HEK293 (cell line): ENCODE measurements around the gene PRKCE.

Source experiments
- CTCF ChIA-PET: fragments of 350-600 bp; formaldehyde crosslinking; extraction: SDS; loops from one replicate; lab custom pipeline; 2021; ENCODE audit warnings: antibody characterized with exemption; lab: Yijun Ruan, JAX
- POLR2A ChIA-PET: fragments of 300-600 bp; formaldehyde crosslinking; extraction: SDS; loops from one replicate; lab custom pipeline; 2020; ENCODE audit warnings: antibody characterized with exemption, inconsistent platforms; lab: Yijun Ruan, JAX
- H3K27ac ChIP-seq: fragments of 200-500 bp; sonication (Bioruptor generic); 2 replicates; pipeline ENCODE4 v1.5.1; 2014; ENCODE audit warnings: low read depth, low read length, control low read depth, inconsistent platforms; ENCODE audit errors: extremely low read depth
- H3K36me3 ChIP-seq, 2 experiments: fragments of 200-500 bp in 1 of 2; sonication (Bioruptor generic) in 1 of 2; 1 replicate in 1 of 2; 2 replicates in 1 of 2; pipeline ENCODE4 v1.5.1; 2014 to 2017; ENCODE audit warnings: inconsistent platforms in 2 of 2, low read length in 2 of 2; ENCODE audit not compliant: control insufficient read depth in 2 of 2, insufficient read depth in 1 of 2
- H3K4me1 ChIP-seq: fragments of 200-500 bp; sonication (Bioruptor generic); 2 replicates; pipeline ENCODE4 v1.5.1; 2014; ENCODE audit warnings: mild to moderate bottlenecking, low read length, inconsistent platforms; ENCODE audit not compliant: control insufficient read depth, insufficient read depth
- H3K4me3 ChIP-seq: 2 replicates; pipeline ENCODE4 v1.5.1; 2011; ENCODE audit warnings: low read depth, mild to moderate bottlenecking, control low read depth, low read length, moderate library complexity
- H3K9me3 ChIP-seq: fragments of 200-500 bp; sonication (Bioruptor generic); 2 replicates; pipeline ENCODE4 v1.5.1; 2014; ENCODE audit warnings: low read depth, low read length, inconsistent platforms; ENCODE audit not compliant: control insufficient read depth, insufficient read depth
- EGR2 ChIP-seq: fragments of 450-650 bp; formaldehyde crosslinking; IDR thresholded peaks from 2 replicates; pipeline ENCODE4 v1.5.1; 2016; ENCODE audit warnings: low read depth, missing biosample characterization, missing genetic modification characterization
- GLI2 ChIP-seq: fragments of 450-650 bp; formaldehyde crosslinking; IDR thresholded peaks from 2 replicates; pipeline ENCODE4; 2017; ENCODE audit warnings: missing biosample characterization, missing genetic modification characterization, low read depth, borderline replicate concordance
- MEIS1 ChIP-seq: sonication (generic); formaldehyde crosslinking; IDR thresholded peaks from 2 replicates; pipeline ENCODE4 v1.8.1; 2022; ENCODE audit warnings: missing genetic modification reagents, mild to moderate bottlenecking, borderline replicate concordance
- SALL2 ChIP-seq: fragments of 450-650 bp; formaldehyde crosslinking; IDR thresholded peaks from 2 replicates; pipeline ENCODE4 v1.5.0; 2017; ENCODE audit warnings: missing biosample characterization, mild to moderate bottlenecking, missing genetic modification characterization, borderline replicate concordance
- TCF7L2 ChIP-seq: IDR thresholded peaks from 2 replicates; pipeline ENCODE4 v1.6.1; 2011; ENCODE audit warnings: low read depth, mild to moderate bottlenecking, inconsistent platforms, low read length, moderate library complexity, borderline replicate concordance
- YY1 ChIP-seq: fragments of 450-650 bp; formaldehyde crosslinking; IDR thresholded peaks from 2 replicates; pipeline ENCODE4 v1.5.1; 2018; ENCODE audit warnings: missing biosample characterization, missing genetic modification characterization
- ZBTB20 ChIP-seq: fragments of 450-650 bp; formaldehyde crosslinking; IDR thresholded peaks from 2 replicates; pipeline ENCODE4 v1.5.1; 2016; ENCODE audit warnings: missing biosample characterization, missing genetic modification characterization
- ZFP3 ChIP-seq: fragments of 450-650 bp; formaldehyde crosslinking; IDR thresholded peaks from 2 replicates; pipeline ENCODE4 v1.5.1; 2016; ENCODE audit warnings: low read depth, missing biosample characterization, missing genetic modification characterization
- ZNF10 ChIP-seq: fragments of 450-650 bp; formaldehyde crosslinking; IDR thresholded peaks from 2 replicates; pipeline ENCODE4 v1.5.1; 2017; ENCODE audit warnings: missing biosample characterization, missing genetic modification characterization
- ZNF138 ChIP-seq: fragments of 450-650 bp; formaldehyde crosslinking; IDR thresholded peaks from 2 replicates; pipeline ENCODE4 v1.5.1; 2016; ENCODE audit warnings: missing biosample characterization, missing genetic modification characterization, borderline replicate concordance
- ZNF155 ChIP-seq: fragments of 450-650 bp; formaldehyde crosslinking; IDR thresholded peaks from 2 replicates; pipeline ENCODE4 v1.5.1; 2016; ENCODE audit warnings: missing biosample characterization, missing genetic modification characterization
- ZNF157 ChIP-seq: fragments of 450-650 bp; formaldehyde crosslinking; IDR thresholded peaks from 2 replicates; pipeline ENCODE4 v1.5.1; 2016; ENCODE audit warnings: missing biosample characterization, missing genetic modification characterization
- ZNF221 ChIP-seq: fragments of 450-650 bp; formaldehyde crosslinking; IDR thresholded peaks from 2 replicates; pipeline ENCODE4 v1.5.1; 2017; ENCODE audit warnings: missing biosample characterization, missing genetic modification characterization, borderline replicate concordance
- ZNF292 ChIP-seq: fragments of 450-650 bp; formaldehyde crosslinking; IDR thresholded peaks from 2 replicates; pipeline ENCODE4 v1.5.1; 2016; ENCODE audit warnings: low read depth, missing biosample characterization, missing genetic modification characterization, borderline replicate concordance
- ZNF473 ChIP-seq: fragments of 450-650 bp; formaldehyde crosslinking; IDR thresholded peaks from 2 replicates; pipeline ENCODE4 v1.5.1; 2017; ENCODE audit warnings: missing biosample characterization, missing genetic modification characterization
- ZNF571 ChIP-seq: fragments of 450-650 bp; formaldehyde crosslinking; IDR thresholded peaks from 2 replicates; pipeline ENCODE4 v1.5.0; 2017; ENCODE audit warnings: missing biosample characterization, missing genetic modification characterization
- ZNF629 ChIP-seq: fragments of 450-650 bp; formaldehyde crosslinking; IDR thresholded peaks from 2 replicates; pipeline ENCODE4 v1.5.1; 2017; ENCODE audit warnings: missing biosample characterization, missing genetic modification characterization
- ZNF777 ChIP-seq: fragments of 450-650 bp; formaldehyde crosslinking; IDR thresholded peaks from 2 replicates; pipeline ENCODE4 v1.5.1; 2017; ENCODE audit warnings: missing biosample characterization, missing genetic modification characterization, borderline replicate concordance
- ZNF830 ChIP-seq: fragments of 450-650 bp; IDR thresholded peaks from 2 replicates; pipeline ENCODE4 v1.5.0; 2018; ENCODE audit warnings: missing biosample characterization, missing genetic modification characterization, low read depth, mild to moderate bottlenecking, moderate library complexity
- TF ChIP-seq, protein P1 (sequence below): IDR thresholded peaks from 2 replicates; pipeline ENCODE4 v1.6.1; 2011; ENCODE audit warnings: mild to moderate bottlenecking, low read depth, low read length, borderline replicate concordance
- TF ChIP-seq, protein P2 (sequence below): fragments of 450-650 bp; formaldehyde crosslinking; IDR thresholded peaks from 2 replicates; pipeline ENCODE4 v1.5.1; 2017; ENCODE audit warnings: missing biosample characterization, missing genetic modification characterization

The PRKCE gene

DNA sequence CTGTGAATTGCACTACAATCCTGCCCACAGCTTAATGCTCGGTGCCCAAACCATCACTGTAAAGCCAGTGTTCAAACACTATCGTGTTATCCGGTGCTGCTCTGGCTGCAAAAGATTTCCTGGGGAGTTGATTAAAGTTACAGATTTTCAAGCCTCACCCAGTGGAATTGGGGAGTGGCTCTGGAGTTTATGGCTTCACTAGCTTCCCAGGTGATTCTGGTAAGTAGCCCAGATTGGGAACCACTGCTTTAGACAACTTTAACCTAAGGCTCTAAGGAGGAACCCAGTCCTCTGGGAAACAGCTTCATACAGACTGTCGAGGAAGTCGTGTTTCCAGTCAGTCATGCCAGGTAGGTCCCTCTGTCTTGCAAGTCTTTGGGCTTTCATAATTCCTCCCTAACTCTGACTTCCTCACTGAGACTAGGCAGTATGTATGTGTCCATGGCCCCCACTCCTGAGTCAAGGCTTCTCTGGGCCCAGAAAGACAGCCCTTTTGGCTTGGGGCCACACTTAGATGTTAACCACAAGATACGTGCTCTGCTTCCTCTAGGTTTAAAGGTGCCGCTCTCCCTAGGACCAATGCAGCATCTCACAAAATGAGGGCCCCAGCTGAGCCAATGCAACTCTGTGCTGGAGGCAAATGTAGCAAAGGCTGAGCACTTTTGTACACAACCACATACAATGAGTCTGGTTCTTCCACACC, 299.7 kb downstream of the PRKCE start:
- no peak for TF ChIP-seq EGR2 (tag by site-specific recombination)
- TF ChIP-seq ZNF473: no peak
- no peak for TF ChIP-seq ZFP3
- TF ChIP-seq ZNF292: no peak
- TF ChIP-seq ZNF571 (tag by site-specific recombination): no peak
- TF ChIP-seq, protein P1, sequence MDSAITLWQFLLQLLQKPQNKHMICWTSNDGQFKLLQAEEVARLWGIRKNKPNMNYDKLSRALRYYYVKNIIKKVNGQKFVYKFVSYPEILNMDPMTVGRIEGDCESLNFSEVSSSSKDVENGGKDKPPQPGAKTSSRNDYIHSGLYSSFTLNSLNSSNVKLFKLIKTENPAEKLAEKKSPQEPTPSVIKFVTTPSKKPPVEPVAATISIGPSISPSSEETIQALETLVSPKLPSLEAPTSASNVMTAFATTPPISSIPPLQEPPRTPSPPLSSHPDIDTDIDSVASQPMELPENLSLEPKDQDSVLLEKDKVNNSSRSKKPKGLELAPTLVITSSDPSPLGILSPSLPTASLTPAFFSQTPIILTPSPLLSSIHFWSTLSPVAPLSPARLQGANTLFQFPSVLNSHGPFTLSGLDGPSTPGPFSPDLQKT: no peak
- TF ChIP-seq GLI2 (tag by site-specific recombination): no peak
- TF ChIP-seq ZBTB20: no peak
- no peak for TF ChIP-seq ZNF138
- TF ChIP-seq MEIS1 (CRISPR knock-in tag): no peak
- no peak for TF ChIP-seq ZNF777 (tag by site-specific recombination)
- TF ChIP-seq SALL2 (tag by site-specific recombination): no peak
- TF ChIP-seq ZNF221 (tag by site-specific recombination): no peak
- no peak for TF ChIP-seq ZNF629 (tag by site-specific recombination)
- TF ChIP-seq YY1 (tag by site-specific recombination): no peak
- TF ChIP-seq ZNF157: no peak
- TF ChIP-seq ZNF155 (tag by site-specific recombination): no peak
- no peak for TF ChIP-seq ZNF830 (tag by site-specific recombination)
- Histone ChIP-seq H3K27ac (no peak overlapping the region), H3K4me1 (peaks cover 15% of the 10 kb centered on the region), H3K9me3 (no peaks in the 10 kb centered on the region), H3K36me3 (no peaks in the 10 kb centered on the region), H3K4me3 (no peak overlapping the region)
- POLR2A ChIA-PET: no interaction called here
- CTCF ChIA-PET: no interaction called here

DNA sequence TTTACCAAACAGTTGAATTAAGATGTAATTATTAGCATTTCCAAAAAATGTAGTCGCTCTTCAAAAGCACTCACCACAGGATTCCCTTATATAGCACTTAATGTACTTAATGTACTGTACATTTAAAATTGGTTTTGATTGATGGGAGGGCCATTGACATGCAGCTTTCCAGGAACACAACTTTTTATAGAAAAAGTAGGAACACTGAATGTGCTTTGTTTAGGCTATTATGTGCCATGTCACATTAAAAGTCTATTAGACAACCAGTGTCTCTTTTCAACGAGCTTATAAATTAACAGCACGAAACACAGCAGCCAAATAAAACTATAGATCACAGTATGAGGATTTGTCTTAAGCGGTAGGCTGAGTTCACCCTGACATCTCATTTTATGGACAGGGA, 301.1 kb downstream of the PRKCE start:
- TF ChIP-seq TCF7L2 (no peak), ZNF10 (tag by site-specific recombination) (no peak)
- TF ChIP-seq, protein P2, sequence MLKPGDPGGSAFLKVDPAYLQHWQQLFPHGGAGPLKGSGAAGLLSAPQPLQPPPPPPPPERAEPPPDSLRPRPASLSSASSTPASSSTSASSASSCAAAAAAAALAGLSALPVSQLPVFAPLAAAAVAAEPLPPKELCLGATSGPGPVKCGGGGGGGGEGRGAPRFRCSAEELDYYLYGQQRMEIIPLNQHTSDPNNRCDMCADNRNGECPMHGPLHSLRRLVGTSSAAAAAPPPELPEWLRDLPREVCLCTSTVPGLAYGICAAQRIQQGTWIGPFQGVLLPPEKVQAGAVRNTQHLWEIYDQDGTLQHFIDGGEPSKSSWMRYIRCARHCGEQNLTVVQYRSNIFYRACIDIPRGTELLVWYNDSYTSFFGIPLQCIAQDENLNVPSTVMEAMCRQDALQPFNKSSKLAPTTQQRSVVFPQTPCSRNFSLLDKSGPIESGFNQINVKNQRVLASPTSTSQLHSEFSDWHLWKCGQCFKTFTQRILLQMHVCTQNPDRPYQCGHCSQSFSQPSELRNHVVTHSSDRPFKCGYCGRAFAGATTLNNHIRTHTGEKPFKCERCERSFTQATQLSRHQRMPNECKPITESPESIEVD (tag by site-specific recombination): 0 out of 2 replicates have a peak, but pooled peaks have one; percentile 17
- H3K4me1 ChIP-seq: peaks cover 11% of the 10 kb centered on the region
- ChIA-PET CTCF (no interaction called here), POLR2A (no interaction called here)
- no peaks in the 10 kb centered on the region for H3K36me3 ChIP-seq
- no peaks in the 10 kb centered on the region for H3K9me3 ChIP-seq
- no peak overlapping the region for H3K27ac ChIP-seq
- H3K4me3 ChIP-seq: no peak overlapping the region
